Right ventricle myocardium inferior (tissue), 1 donor: ENCODE data around the gene PPDPF. TPM values are rescaled to one million over a fixed set of nuclear protein-coding genes. Genes with fewer than 3 reads are reported as not detected.

Experiments used
- ATAC-seq: fragments of 200-7000 bp; cut with Tn5 transposase; one replicate; pipeline ENCODE4 v1.9.1; 2020; ENCODE audit warnings: mild to moderate bottlenecking, moderate library complexity
- DNase-seq: peaks from one replicate; pipeline ENCODE4 v3.0.0; 2021; ENCODE audit errors: missing footprints
- intact Hi-C: fragments of 100-400 bp; cut with DNase I; formaldehyde crosslinking; loops from one replicate; pipeline ENCODE4 v1.11.0; 2022
- total RNA-seq: library from RNA; stranded (reverse); fragmentation: NEBNext Ultra II Directional; extraction: Animal tissue kit (Norgen Biotek cat#: 25700); gene quantifications from one replicate; pipeline ENCODE4 v1.2.1, GENCODE V29; 2021
- donor health status: DM: no; HTN: yes; CAD: no; lungs with severe emphysema.

The PPDPF gene
- total RNA-seq, 1 donor from 2014 or later: 261 TPM

DNA sequence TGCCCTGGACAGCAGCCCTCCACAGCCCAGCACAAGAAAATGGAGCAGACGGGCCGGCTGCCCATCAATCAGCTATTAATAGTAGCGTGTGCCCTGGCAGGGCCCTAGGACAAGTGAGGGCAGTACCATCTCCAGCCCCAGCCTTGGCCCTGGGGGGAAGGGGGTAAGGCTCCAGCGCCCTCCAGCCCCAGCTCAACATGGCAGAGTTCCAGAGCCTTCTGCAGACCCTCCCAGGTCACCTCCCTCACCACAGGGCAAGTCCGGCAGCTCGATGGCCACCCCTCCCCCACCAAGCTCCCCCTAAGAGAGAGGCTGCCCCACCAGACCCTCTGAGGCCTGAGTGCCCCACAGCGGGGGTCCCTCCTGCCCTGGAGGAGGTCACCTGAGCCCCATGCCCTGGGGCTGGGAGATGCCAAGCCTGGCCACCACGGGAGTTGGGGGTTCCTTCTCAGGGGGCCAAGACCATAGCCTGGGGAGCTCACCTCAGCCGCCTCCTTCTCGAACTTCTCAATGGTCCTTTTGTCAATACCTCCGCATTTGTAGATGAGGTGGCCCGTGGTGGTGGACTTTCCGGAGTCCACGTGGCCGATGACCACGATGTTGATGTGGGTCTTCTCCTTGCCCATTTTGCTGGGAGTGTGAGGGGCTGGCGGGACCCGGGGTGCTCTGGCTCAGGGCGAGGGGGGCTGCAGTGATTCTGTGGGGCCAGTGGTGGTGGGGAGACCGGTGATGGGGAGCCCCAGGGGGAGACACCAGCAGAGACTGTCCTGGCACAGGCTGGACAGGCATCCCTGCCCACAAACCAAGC is 23.2 kb upstream of the PPDPF start:
- intact Hi-C loops: no loop called here
- peak; percentile 61 for ATAC-seq
- peak; percentile 68 for DNase-seq

GRCh38 chr20:63497946-63498935 is 22.3 kb upstream of the PPDPF start:
- DNase-seq (peak; percentile 75), ATAC-seq (peak; percentile 47)
- intact Hi-C loops: no loop called here

- DNase-seq (peak; percentile 82), ATAC-seq (peak; percentile 33)
- intact Hi-C loops: no loop called here
These were observed 21.6 kb upstream of the PPDPF start, which contains the start of gene EEF1A2 for GRCh38 chr20:63498960-63499337. TSS of gene EEF1A2 (minus strand) at chr20:63499083. CDS start at chr20:63497763, 1,320 bp downstream.

DNA sequence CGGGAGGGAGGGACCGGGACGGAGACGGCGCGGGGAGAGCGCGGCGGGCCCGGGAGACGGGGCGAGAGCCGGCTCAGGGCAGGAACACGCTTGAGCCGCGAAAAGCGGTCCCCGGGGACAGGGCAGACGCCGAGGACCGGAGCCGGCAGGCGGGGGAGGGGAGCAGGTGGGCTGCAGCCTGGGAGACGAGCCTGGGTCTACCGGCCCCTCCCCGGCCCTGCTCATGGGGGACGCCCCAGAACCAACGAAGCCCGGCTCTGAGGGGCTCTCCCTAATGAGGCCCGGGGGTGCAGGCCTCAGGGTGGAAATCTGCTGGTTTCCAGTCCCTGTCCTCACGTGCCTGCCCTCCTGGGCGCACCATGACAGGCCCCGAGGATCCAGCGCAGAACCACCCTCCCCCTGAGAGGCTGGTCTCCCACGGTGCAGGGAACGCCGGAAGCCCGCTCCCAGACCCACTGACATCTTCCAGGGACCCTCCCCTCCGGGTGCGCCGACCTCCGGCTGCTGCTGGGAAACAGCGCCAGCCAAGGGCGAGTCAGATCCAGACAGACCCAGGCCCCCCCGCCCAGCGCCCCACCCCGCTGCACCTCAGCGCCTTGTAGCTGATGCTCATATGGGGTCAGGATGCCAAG is 21.1 kb upstream of the PPDPF start:
- ATAC-seq (no peak), DNase-seq (peak; percentile 33)
- intact Hi-C loops: no loop called here

DNA sequence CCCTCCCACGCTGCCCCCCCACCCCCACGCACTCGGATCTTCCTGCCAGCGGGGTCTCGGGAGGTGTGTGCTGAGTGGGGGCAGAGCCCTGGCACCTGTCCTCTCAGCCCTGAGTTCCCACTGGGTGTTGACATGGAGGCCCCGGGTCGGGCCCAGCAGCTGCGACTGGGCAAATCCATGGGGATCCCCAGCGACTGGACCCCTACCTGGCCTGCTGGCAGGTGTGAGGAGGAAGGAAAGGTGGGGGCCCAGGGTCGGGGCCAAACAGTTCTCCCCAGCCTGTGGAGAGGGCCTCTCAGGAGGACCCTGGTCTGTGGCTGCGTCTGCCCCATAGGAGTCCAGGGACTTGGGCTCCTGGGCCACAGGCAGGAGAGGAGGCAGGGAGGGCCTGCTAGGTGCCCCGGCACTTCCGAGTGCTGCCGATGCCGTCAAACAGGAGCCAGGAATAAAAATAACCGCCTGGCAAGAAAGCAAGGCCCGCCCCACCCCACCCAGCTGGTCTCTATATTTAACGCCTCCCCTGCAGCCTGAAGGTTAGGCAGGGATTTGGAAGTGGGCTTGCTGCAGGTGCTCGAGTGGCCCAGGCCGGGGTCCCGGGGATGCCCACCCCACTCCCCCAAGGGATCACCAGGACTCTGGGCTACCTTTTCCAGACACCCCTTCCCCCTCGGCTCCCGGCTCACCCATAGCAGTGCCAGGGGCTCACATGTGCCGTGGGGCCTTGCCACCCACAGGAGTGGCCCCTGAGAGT is 20.2 kb upstream of the PPDPF start:
- DNase-seq: peak; percentile 56

DNA sequence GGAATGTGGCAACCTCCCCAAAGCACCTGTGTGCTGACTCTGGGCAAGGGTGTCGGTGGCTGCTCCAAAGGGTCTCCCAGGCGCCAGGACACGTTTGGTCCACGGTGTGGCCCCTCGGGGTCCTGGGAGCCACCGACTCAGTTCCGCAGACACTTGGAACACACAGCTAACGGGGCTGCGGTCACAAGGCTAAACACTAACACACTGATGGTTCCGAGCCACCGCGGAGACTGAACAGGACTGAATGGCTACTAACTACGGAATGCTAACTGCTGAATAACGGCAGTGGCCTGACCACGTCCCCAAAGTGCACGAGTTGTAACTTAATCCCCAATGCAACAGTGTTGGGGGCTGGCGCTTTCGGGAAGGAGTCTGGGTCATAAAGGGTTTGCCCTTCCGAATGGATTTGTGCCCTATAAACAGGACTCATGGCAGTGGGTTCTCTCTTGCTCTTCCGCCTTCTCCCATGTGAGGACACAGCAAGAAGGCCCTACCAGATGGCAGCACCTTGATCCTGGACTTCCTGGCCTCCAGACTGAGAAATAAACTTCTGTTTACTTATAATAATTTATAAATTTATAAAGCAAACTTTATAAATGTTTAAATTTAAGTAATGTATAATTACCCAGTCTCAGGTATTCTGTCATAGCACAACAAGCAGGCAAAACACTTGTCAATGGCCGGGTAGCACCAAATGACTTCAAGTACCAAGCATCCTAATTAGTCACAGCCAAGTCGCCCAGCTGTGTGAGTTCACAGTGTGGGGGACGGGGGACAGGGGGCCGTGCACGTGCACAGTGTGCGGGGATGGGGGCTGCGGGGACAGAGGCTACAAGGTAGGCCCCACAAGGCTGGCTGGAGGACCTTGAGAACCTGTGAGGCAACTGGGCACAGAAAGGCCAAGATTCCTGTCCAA is 19.4 kb upstream of the PPDPF start:
- DNase-seq: peak; percentile 37
- intact Hi-C loops: no loop called here

More for the DNA sequence above, 20.2 kb upstream of the PPDPF start:
- peak; percentile 23 for ATAC-seq
- intact Hi-C loops: no loop called here

DNA sequence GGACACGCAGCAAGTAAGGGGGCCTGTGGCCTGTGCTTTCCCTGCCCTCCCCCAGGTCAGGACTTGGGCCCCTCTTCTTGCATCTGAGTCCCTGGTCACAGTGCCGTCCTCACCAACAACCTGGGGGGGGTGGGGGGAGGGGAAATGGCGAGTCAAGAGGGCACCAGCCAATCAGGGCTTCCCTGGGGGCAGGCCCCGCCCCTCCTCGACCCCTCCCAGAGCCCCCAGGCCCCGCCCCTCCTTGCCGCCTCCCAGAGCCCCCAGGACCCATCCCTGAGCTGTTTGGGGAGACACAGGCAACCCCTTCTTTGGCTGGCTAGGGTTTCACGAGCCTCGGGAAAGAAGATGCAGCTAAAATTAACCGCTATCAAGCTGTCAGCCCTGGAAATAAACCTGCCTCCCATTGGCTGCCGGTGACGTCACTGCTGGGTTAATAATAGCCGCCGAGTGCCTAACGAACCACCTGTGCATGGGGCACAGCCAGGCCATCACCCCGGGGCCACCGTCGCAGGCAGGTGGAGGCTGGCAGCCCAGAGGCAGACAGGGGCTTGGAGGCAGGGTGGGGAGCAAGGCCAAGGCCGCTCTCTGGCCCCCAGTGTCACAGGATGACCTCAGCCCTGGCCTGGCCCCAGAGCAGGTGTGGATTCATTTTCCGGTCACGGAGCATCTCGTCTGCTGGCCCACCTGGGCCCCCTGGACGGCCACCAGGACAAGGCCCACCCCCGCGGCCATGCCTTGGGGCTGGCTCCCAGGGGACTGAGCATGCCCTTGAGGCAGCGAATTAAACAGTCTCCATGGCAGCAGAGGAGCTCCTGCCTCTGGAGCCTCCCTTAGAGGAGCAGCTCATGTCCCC is 18.5 kb upstream of the PPDPF start:
- peak; percentile 45 for ATAC-seq
- intact Hi-C loops: no loop called here
- DNase-seq: peak; percentile 85

More for the DNA sequence above, 19.4 kb upstream of the PPDPF start:
- no peak for ATAC-seq

DNA sequence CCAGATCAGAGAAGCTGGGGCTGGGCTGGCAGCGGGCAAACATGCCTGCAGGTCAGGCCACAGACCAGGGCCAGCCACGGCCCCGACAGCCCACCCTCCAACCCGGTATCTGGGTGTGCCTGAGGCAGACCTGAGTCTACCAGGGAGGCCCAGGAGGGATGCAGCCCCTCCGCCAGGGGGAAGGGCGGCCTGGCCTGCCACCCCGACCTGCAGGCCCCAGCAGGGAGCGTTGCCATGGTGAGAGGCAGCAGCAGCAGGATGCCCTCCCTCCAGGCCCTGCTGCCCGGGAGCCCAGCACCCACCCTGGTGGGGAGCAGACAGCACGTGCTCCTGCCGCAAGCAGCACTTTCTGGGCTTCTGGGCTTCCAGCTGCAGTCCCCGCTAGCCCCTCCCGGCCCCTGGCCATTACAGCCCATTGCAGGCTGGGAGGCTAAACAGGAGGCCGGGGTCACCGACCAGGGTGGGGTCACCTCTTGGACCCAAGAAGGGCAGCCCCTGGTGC is 17.8 kb upstream of the PPDPF start:
- DNase-seq: peak; percentile 15
- intact Hi-C loops: no loop called here
- no peak for ATAC-seq

DNA sequence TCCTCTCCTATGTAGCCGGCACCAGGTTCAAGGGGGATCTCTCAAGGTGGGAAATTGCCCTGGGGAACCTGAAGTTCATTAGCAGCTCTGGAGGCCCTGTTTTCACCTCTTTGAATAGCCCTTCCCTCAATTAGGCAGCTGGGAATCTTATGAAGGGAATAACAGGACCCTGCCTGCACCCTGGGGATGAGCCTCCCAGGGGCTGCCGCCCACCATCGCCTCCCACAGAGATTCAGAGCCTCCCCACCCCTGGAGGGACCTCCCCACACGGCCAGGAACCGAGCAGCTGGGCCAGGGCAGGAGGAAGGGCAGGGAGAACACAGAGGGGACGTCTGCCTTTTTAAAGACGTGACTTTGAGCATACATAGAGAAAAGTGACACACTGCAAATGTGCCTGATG is 17.0 kb upstream of the PPDPF start:
- intact Hi-C loops: no loop called here
- ATAC-seq: no peak
- DNase-seq: peak; percentile 44

GRCh38 chr20:63504642-63505041 is 15.9 kb upstream of the PPDPF start:
- ATAC-seq (no peak), DNase-seq (no peak)
- intact Hi-C loops: no loop called here

GRCh38 chr20:63505281-63505680 is 15.3 kb upstream of the PPDPF start:
- intact Hi-C loops: no loop called here
- ATAC-seq (no peak), DNase-seq (peak; percentile 53)

- intact Hi-C loops: no loop called here
- DNase-seq (peak; percentile 21), ATAC-seq (no peak)
These were observed 14.8 kb upstream of the PPDPF start for GRCh38 chr20:63505723-63506122.

DNA sequence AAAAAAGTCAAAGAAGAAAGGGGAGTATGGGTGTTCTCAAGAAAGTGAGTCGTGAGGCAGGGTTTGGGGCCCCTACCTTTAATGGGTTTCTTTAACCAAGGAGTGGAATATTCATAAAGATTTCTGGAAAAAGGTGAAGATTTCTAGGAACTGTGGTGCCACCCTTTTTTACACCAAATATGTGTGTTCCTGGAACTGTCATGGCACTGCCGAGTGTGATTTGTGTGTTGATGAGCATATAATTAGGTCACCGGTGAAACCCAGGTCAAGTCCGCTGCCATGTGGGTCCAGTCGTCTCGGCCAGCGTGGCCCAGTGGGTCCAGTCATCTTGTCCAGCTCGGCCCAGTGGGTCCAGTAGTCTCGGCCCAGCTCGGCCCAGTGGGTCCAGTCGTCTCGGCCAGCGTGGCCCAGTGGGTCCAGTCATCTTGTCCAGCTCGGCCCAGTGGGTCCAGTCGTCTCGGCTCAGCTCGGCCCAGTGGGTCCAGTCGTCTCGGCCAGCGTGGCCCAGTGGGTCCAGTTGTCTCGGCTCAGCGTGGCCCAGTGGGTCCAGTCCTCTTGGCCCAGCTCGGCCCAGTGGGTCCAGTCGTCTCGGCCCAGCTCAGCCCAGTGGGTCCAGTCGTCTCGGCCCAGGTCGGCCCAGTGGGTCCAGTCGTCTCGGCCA is 13.4 kb upstream of the PPDPF start:
- intact Hi-C loops: no loop called here
- no peak for ATAC-seq
- peak; percentile 27 for DNase-seq

GRCh38 chr20:63508072-63508768 is 12.3 kb upstream of the PPDPF start:
- DNase-seq: peak; percentile 40
- intact Hi-C loops: no loop called here
- no peak for ATAC-seq

DNA sequence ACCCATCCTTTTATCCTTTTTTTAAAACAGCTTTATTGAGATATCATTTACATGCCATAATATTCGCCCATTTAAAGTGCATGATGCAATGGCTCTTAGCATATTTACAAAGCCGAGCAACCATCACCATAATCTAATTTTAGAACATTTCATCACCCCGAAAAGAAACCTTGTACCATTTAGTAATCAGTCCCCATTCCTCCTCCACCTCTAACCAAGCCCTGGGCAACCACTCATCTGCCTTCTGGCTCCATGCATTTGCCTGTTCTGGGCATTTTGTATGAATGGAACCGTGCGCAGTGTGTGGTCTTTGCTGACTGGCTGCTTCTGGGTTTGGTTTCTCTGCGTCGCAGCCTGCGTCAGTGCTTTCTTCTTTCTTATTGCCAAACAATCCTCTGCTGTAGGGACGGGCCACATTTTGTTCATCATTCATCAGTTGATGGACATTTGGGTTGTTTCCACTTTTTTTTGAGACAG is 11.4 kb upstream of the PPDPF start:
- no peak for DNase-seq
- ATAC-seq: peak; percentile 51
- intact Hi-C loops: no loop called here
